Measurements from ENCODE around the gene KLF17.

KLF17 gene

DNA sequence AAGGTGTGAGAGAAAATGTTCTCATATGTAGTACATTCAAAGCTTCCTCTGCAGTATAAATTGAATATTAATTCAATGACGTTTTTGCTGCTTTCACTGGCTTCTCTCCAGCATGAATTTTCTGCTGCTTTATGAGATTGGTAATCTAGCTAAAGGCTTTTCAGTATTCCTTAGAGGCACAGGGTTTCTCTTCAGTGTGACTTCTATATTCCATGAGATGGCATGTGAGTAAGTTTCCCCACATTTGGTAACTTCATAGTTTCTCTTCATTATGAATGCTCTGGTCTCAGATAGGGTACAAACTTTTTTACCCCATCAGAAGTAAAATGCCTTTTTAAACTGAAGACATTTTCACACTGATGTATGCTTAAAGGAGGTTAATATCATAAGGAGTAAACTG, 33.2 kb downstream of the KLF17 start:
- DNase-seq: no peak
- no peak overlapping the region for H4K8ac ChIP-seq (ENCODE audit: low read length)
- WGBS: 67% methylated on average over 1 of the region's 1 CpG
- no peak overlapping the region for H3K4ac ChIP-seq (ENCODE audit: low read depth in 1 of 2, low read length in 2 of 2)
- no peak overlapping the region for H2BK120ac ChIP-seq (ENCODE audit: low read depth, low read length)
- no peak overlapping the region for H3K4me3 ChIP-seq (ENCODE audit: insufficient read depth in 1 of 2, low read depth in 1 of 2, low read length in 2 of 2)
- no peak overlapping the region for H2AFZ ChIP-seq (ENCODE audit: low read depth, low read length)
- H3K9me3 ChIP-seq (ENCODE audit: control insufficient read depth, low read length): no peaks in the 10 kb centered on the region
- peaks cover 13 to 22% of the 10 kb centered on the region in 2 experiments for H3K27me3 ChIP-seq (ENCODE audit: control insufficient read depth in 1 of 2, insufficient read depth in 1 of 2, low read length in 2 of 2)
- H3K4me1 ChIP-seq (ENCODE audit: control insufficient read depth, insufficient read depth, low read depth, low read length): no peaks in the 10 kb centered on the region
- H2AK5ac ChIP-seq (ENCODE audit: low read length, severe bottlenecking): no peak overlapping the region
- H2BK5ac ChIP-seq (ENCODE audit: low read depth, low read length, poor library complexity, severe bottlenecking): no peak overlapping the region
- no peak overlapping the region for H3K14ac ChIP-seq (ENCODE audit: low read length in 2 of 2)
- no peak overlapping the region for H3K23ac ChIP-seq (ENCODE audit: low read length in 2 of 2)
- no peak overlapping the region for H4K91ac ChIP-seq (ENCODE audit: low read length)
- no peak overlapping the region for H3K4me2 ChIP-seq (ENCODE audit: low read length, poor library complexity, severe bottlenecking)
- no peak overlapping the region for H3K9ac ChIP-seq (ENCODE audit: low read length)
- H3K27ac ChIP-seq (ENCODE audit: low read length, poor library complexity, severe bottlenecking): no peak overlapping the region
- H2BK12ac ChIP-seq (ENCODE audit: low read length in 2 of 2): no peak overlapping the region
- no peaks in the 10 kb centered on the region for H3K79me1 ChIP-seq (replicated peaks; ENCODE audit: low read length, poor library complexity, severe bottlenecking)
- H3K36me3 ChIP-seq (ENCODE audit: control insufficient read depth in 1 of 2, insufficient read depth in 2 of 2, low read depth in 1 of 2, low read length in 2 of 2): no peaks in the 10 kb centered on the region
- H3K18ac ChIP-seq (ENCODE audit: low read depth in 1 of 2, low read length in 2 of 2): no peak overlapping the region
- no peak overlapping the region for H2BK15ac ChIP-seq (ENCODE audit: low read depth, poor library complexity, severe bottlenecking)

DNA sequence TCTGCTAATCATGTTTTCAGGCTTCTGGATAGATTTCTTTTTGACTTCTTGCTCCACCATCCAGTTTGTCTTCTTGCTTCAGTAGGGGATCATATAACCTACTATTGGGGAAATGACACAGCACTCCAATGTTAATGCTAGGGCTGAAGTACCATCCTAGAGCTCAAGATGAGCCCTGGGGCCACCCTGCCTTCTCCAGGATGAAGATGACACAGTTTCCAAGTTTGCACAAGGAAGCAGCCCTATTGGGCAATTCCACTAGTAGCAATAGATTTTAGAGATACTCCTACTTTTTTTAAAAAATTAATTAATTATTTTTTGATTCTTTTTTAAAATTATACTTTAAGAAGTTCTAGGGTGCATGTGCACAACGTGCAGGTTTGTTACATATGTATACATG, 34.1 kb downstream of the KLF17 start:
- Histone ChIP-seq H3K4ac (ENCODE audit: low read depth in 1 of 2, low read length in 2 of 2) (no peak overlapping the region), H2BK120ac (ENCODE audit: low read depth, low read length) (no peak overlapping the region), H3K18ac (ENCODE audit: low read depth in 1 of 2, low read length in 2 of 2) (no peak overlapping the region), H4K8ac (ENCODE audit: low read length) (no peak overlapping the region), H3K9ac (ENCODE audit: low read length) (no peak overlapping the region), H2AK5ac (ENCODE audit: low read length, severe bottlenecking) (no peak overlapping the region), H3K4me1 (ENCODE audit: control insufficient read depth, insufficient read depth, low read depth, low read length) (no peaks in the 10 kb centered on the region), H3K79me1 (replicated peaks; ENCODE audit: low read length, poor library complexity, severe bottlenecking) (no peaks in the 10 kb centered on the region), H2BK5ac (ENCODE audit: low read depth, low read length, poor library complexity, severe bottlenecking) (no peak overlapping the region), H3K27ac (ENCODE audit: low read length, poor library complexity, severe bottlenecking) (no peak overlapping the region), H4K91ac (ENCODE audit: low read length) (no peak overlapping the region), H2BK12ac (ENCODE audit: low read length in 2 of 2) (no peak overlapping the region), H3K36me3 (ENCODE audit: control insufficient read depth in 1 of 2, insufficient read depth in 2 of 2, low read depth in 1 of 2, low read length in 2 of 2) (no peaks in the 10 kb centered on the region), H3K4me2 (ENCODE audit: low read length, poor library complexity, severe bottlenecking) (no peak overlapping the region), H3K23ac (ENCODE audit: low read length in 2 of 2) (no peak overlapping the region), H2AFZ (ENCODE audit: low read depth, low read length) (no peak overlapping the region), H3K4me3 (ENCODE audit: insufficient read depth in 1 of 2, low read depth in 1 of 2, low read length in 2 of 2) (no peak overlapping the region), H3K14ac (ENCODE audit: low read length in 2 of 2) (no peak overlapping the region), H3K9me3 (ENCODE audit: control insufficient read depth, low read length) (no peaks in the 10 kb centered on the region), H2BK15ac (ENCODE audit: low read depth, poor library complexity, severe bottlenecking) (no peak overlapping the region), H3K27me3 (ENCODE audit: control insufficient read depth in 1 of 2, insufficient read depth in 1 of 2, low read length in 2 of 2) (peaks cover 13 to 22% of the 10 kb centered on the region in 2 experiments)
- WGBS: no CpG with 5 or more reads among the region's 1 CpG
- no peak for DNase-seq

DNA sequence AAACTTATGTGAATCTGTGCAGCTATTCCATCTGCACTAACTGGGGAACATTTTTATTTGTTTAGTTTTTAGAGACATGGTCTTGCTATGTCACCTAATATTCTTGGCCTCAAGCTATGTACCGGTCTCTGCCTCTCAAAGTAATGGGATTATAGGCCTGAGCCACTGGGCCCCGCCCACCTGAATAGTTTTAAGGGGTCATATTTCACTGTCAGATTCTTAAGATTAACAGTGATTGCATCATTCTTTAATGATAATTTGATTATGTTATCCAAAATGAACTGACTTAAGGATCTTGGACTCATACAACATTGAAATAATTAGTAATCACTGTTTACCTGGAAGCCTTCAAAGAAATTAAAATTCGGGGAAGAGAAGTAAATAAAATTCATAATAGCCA, 35.4 kb downstream of the KLF17 start:
- Histone ChIP-seq H3K4ac (ENCODE audit: low read depth in 1 of 2, low read length in 2 of 2) (no peak overlapping the region), H3K9me3 (ENCODE audit: control insufficient read depth, low read length) (no peaks in the 10 kb centered on the region), H2BK120ac (ENCODE audit: low read depth, low read length) (no peak overlapping the region), H2BK5ac (ENCODE audit: low read depth, low read length, poor library complexity, severe bottlenecking) (no peak overlapping the region), H3K14ac (ENCODE audit: low read length in 2 of 2) (no peak overlapping the region), H2BK12ac (ENCODE audit: low read length in 2 of 2) (no peak overlapping the region), H3K27me3 (ENCODE audit: control insufficient read depth in 1 of 2, insufficient read depth in 1 of 2, low read length in 2 of 2) (peaks cover 13 to 22% of the 10 kb centered on the region in 2 experiments), H3K79me1 (replicated peaks; ENCODE audit: low read length, poor library complexity, severe bottlenecking) (no peaks in the 10 kb centered on the region), H3K4me3 (ENCODE audit: insufficient read depth in 1 of 2, low read depth in 1 of 2, low read length in 2 of 2) (no peak overlapping the region), H2AK5ac (ENCODE audit: low read length, severe bottlenecking) (no peak overlapping the region), H3K9ac (ENCODE audit: low read length) (no peak overlapping the region), H3K4me2 (ENCODE audit: low read length, poor library complexity, severe bottlenecking) (no peak overlapping the region), H3K36me3 (ENCODE audit: control insufficient read depth in 1 of 2, insufficient read depth in 2 of 2, low read depth in 1 of 2, low read length in 2 of 2) (no peaks in the 10 kb centered on the region), H4K91ac (ENCODE audit: low read length) (no peak overlapping the region), H3K23ac (ENCODE audit: low read length in 2 of 2) (no peak overlapping the region), H3K4me1 (ENCODE audit: control insufficient read depth, insufficient read depth, low read depth, low read length) (no peaks in the 10 kb centered on the region), H2BK15ac (ENCODE audit: low read depth, poor library complexity, severe bottlenecking) (no peak overlapping the region), H2AFZ (ENCODE audit: low read depth, low read length) (no peak overlapping the region), H4K8ac (ENCODE audit: low read length) (no peak overlapping the region), H3K27ac (ENCODE audit: low read length, poor library complexity, severe bottlenecking) (no peak overlapping the region), H3K18ac (ENCODE audit: low read depth in 1 of 2, low read length in 2 of 2) (no peak overlapping the region)
- WGBS: 62% methylated on average over 2 of the region's 3 CpGs
- DNase-seq: no peak

DNA sequence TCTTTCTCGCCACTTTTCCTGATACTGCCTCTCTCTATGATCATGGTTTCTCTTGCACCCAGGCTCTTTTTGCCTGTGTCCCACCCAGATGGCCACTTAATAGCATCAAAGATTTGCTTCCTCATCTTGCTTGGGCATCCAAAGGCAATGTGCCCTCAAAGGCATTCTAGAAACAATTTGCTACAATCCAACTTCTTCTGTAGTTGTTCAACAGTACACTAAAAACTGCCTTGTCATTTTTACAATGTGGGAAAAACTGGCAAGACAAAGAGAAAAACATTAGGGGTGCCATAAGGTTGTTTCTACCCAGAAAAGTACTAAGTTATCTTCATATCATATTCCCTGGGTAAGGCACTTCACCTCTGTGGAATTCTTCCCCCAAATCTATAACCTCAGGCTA, 39.3 kb downstream of the KLF17 start:
- no peaks in the 10 kb centered on the region for H3K27me3 ChIP-seq (ENCODE audit: control insufficient read depth in 1 of 2, insufficient read depth in 1 of 2, low read length in 2 of 2)
- H3K4me1 ChIP-seq (ENCODE audit: control insufficient read depth, insufficient read depth, low read depth, low read length): no peaks in the 10 kb centered on the region
- H4K8ac ChIP-seq (ENCODE audit: low read length): no peak overlapping the region
- no peak for DNase-seq
- no peak overlapping the region for H2BK12ac ChIP-seq (ENCODE audit: low read length in 2 of 2)
- H3K36me3 ChIP-seq (ENCODE audit: control insufficient read depth in 1 of 2, insufficient read depth in 2 of 2, low read depth in 1 of 2, low read length in 2 of 2): no peaks in the 10 kb centered on the region
- no peak overlapping the region for H3K4me2 ChIP-seq (ENCODE audit: low read length, poor library complexity, severe bottlenecking)
- H2BK5ac ChIP-seq (ENCODE audit: low read depth, low read length, poor library complexity, severe bottlenecking): no peak overlapping the region
- no peak overlapping the region for H4K91ac ChIP-seq (ENCODE audit: low read length)
- no peaks in the 10 kb centered on the region for H3K79me1 ChIP-seq (replicated peaks; ENCODE audit: low read length, poor library complexity, severe bottlenecking)
- 88% methylated on average over 1 of the region's 1 CpG for WGBS
- H3K9me3 ChIP-seq (ENCODE audit: control insufficient read depth, low read length): peaks cover 3% of the 10 kb centered on the region
- H2BK15ac ChIP-seq (ENCODE audit: low read depth, poor library complexity, severe bottlenecking): no peak overlapping the region
- no peak overlapping the region for H2AFZ ChIP-seq (ENCODE audit: low read depth, low read length)
- H3K4ac ChIP-seq (ENCODE audit: low read depth in 1 of 2, low read length in 2 of 2): no peak overlapping the region
- H3K23ac ChIP-seq (ENCODE audit: low read length in 2 of 2): no peak overlapping the region
- H3K18ac ChIP-seq (ENCODE audit: low read depth in 1 of 2, low read length in 2 of 2): no peak overlapping the region
- H2BK120ac ChIP-seq (ENCODE audit: low read depth, low read length): no peak overlapping the region
- H3K9ac ChIP-seq (ENCODE audit: low read length): no peak overlapping the region
- no peak overlapping the region for H2AK5ac ChIP-seq (ENCODE audit: low read length, severe bottlenecking)
- no peak overlapping the region for H3K27ac ChIP-seq (ENCODE audit: low read length, poor library complexity, severe bottlenecking)
- no peak overlapping the region for H3K4me3 ChIP-seq (ENCODE audit: insufficient read depth in 1 of 2, low read depth in 1 of 2, low read length in 2 of 2)
- no peak overlapping the region for H3K14ac ChIP-seq (ENCODE audit: low read length in 2 of 2)

Measured in mesenchymal stem cell (in vitro differentiated cells and primary cell).